Adrenal gland (tissue), 5 donors: ENCODE data around the gene IL17RD.

Experiments used
- CTCF ChIP-seq, 6 experiments: fragments of 450-650 bp in 4 of 6; fragments of 200-600 bp in 2 of 6; sonication (generic) in 1 of 6; IDR thresholded peaks; 1 replicate in 5 of 6; 2 replicates in 1 of 6; pipeline versions ENCODE4 v1.5.1 to v1.8.0; 2016 to 2021; ENCODE audit warnings: antibody characterized with exemption in 6 of 6, mild to moderate bottlenecking in 2 of 6, moderate library complexity in 1 of 6
- POLR2A ChIP-seq, 2 donors: fragments of 450-650 bp; IDR thresholded peaks; one replicate each; pipeline ENCODE4 v1.6.1; 2017; ENCODE audit warnings: antibody characterized with exemption in 2 of 2, mild to moderate bottlenecking in 2 of 2, moderate library complexity in 1 of 2
- donor health status: DM: no; HTN: no; CAD: no.

DNA sequence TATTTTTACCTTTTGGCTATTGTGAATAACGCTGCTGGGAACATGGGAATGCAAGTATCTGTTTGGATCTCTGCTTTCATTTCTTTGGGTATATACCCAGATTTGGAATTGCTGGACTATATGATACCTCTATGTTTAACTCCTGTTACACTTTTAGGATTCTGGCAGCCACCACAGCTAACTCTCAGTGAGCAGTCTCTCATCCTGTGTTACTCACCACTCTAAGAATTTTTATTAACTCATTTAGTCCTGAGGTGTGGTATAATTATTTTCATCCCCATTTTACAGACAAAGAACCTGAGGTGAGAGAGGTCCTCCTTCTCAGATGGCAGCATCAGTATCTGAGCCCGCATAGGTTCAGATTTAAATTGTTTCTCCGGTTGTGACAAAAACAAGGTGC, 103.6 kb downstream of the IL17RD start:
- TF ChIP-seq CTCF (IDR thresholded peaks at IDR 0.05) = no peak
- TF ChIP-seq POLR2A (IDR thresholded peaks at IDR 0.05) = no peak
